Dedifferentiated amniotic fluid mesenchymal stem cell (primary cell): ENCODE measurements around the gene VAV3.
"Not testable (repeated sequence)": the region's sequence is repeated elsewhere in the genome, so short reads cannot be mapped to it uniquely, and the experiment has no call there.

Source experiments
- DNase-seq: peaks from one replicate; pipeline ENCODE4 v3.0.0-alpha.2; 2016; ENCODE audit errors: extremely low spot score

VAV3 gene

DNA sequence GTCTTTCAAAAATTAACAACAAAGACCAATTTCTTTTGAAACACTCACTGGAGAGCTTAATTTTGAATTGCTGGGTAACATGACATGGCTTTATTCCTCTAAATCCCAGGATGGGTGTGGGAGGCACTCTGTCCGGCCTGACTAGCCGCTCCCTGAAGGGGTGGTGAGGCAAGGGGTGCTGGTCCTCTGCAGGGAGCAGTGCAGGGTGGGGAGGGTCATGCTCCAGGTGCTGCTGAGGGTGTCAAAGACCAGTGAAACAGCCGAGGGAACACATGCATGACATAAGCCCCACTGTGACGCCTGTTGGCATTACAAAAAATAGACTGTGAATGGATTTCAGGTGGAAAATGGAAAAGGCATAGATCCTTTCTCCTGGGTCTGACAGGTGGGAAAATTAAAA, 223.7 kb downstream of the VAV3 start:
- DNase-seq: peak; percentile 14

DNA sequence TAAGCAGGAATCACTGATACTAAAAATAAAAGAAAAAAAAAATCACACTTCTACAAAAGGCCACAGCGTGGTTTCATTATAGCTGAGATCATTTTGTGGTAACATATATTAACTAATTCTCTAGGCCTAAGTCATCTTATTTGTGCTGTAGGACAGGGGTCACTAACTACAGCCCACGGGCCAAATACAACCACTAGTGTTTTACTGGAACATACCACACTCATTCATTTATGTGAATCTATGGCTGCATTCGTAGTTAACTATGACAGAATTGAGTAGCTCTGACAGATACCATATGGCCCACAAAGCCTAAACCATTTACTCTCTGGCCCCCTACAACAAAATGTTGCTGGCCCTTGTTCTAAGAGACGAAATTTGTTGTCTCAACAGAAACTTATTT, 224.4 kb downstream of the VAV3 start:
- peak; percentile 26 for DNase-seq

DNA sequence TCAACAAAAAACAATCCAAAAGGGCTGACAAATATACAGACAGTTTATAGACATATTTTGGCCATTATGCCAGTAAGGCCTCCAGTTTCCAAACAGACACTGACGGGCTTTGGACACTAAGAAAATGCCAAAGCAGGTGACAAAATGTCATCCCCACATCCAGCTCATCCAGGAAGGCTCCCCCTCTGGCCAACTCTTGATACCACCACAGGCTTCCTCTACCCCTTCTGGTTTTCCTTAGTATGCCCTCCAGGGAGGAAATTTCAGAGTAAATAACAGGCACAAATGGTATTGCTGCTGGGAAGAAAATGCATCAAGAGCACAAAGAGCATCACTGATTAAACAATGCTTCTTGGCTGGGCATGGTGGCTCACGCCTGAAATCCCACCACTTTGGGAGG, 225.3 kb downstream of the VAV3 start:
- peak; percentile 6 for DNase-seq

DNA sequence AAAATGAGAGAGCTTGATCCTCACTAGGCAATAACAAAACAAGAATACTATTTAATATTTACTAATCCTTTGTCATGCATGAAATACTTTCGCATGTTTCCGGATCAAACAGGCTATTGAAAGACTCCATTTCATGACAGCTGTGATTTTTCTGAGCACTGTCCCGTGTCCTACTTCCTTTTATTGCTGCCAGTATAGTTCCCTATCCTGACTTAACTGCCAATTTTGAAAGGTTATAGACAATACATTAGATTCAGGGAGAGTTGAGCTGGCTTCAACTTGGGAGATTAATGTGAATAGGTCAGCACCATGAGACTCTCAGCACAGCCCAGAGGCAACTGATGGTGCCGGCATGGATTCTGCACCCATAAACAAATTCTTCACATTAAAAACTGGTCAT, 225.8 kb downstream of the VAV3 start:
- DNase-seq: no peak

DNA sequence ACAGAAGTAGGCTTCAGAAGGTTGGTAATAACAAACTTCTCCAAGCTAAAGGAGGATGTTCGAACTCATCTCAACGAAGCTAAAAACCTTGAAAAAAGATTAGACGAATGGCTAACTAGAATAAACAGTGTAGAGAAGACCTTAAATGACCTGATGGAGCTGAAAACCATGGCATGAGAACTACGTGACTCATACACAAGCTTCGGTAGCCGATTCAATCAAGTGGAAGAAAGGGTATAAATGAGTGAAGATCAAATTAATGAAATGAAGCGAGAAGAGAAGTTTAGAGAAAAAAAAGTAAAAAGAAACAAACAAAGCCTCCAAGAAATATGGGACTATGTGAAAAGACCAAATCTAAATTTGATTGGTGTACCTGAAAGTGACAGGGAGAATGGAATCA, 231.6 kb downstream of the VAV3 start:
- not testable (repeated sequence) for DNase-seq

DNA sequence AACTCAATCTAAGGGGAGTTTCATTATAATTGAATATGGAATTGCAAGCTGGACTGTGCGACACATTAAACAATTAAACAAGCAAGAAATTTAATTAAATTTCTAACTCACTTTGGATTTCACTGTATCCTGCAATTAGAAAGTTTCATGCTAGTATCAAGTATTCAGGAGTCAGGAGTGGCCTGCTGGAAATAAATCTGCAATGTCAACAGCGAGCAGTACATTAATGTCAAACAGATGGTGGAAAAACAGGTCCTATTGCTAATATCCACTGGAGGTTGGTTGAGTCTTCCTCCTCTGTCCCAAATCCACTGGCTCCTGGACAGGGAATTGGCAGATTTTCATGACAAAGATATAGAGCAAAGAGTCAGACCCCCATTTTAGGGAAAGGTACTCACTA, 237.1 kb downstream of the VAV3 start:
- DNase-seq: no peak

DNA sequence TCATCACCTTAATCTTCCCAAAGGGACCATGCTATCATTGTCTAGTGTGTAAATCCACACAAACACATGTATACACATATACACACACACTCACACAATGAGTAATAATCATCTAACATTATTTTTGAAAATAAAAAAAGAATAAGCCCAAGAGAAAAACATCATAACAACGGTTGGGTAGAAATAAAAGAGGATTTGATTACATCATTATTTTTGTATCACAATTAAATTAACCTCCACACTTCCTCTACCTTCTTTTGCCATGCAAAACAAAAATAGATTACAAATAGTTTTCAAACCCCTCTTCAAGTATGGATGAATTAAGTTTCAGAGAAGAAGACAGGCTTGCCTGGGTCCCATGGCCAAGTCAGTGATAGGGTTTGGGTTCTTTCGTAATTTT, 238.1 kb downstream of the VAV3 start:
- no peak for DNase-seq

DNA sequence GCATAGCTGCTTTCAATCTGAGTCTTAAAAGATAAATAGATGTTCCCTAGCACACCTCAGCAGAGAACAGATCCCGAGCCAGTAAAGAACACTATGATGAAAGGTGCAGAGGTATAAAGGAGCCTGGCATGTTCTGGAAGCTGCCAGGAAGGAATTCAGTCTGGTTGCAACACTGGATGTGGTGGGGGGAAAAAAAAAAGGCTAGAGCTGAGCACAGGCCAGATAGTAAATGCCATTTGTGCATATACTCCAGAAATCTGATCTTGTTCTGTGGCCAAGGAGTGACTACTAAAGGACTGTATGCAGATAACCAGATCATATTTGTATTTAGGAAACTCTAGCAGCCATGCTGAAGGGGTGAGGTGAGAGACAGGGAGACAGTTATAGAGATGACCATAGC, 240.3 kb downstream of the VAV3 start:
- DNase-seq: peak; percentile 59

DNA sequence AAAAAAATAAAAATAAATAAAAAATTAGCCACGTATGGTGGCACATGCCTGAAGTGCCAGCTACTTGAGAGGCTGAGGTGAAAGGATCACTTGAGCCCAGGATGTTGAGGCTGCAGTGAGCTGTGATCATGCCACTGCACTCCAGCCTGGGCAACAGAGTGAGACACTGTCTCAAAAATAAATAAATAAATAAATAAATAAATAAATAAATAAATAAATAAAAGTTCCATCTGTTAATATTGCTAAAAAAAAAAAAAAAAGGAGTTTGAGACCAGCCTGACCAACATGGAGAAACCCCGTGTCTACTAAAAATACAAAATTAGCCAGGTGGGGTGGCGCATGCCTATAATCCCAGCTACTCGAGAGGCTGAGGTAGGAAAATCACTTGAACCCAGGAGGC, 244.8 kb downstream of the VAV3 start:
- DNase-seq: not testable (repeated sequence)

DNA sequence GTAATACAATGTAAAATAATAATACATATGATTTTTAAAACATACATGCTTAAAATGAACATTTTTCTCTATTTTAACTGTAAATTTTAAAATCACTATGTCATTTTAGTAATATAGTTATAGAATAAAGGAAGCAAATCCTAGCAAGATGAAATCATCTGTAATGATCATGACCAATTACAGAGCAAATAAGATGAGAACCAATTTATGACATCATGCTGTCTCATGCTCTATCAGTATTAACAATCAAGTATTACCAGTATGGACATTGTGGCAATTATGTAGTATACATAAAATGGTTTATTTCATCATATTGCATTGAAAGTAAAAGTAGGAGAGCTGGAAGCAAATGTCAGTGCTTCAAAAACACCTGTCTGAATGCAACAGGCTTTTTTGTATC, 255.0 kb downstream of the VAV3 start:
- DNase-seq: no peak

DNA sequence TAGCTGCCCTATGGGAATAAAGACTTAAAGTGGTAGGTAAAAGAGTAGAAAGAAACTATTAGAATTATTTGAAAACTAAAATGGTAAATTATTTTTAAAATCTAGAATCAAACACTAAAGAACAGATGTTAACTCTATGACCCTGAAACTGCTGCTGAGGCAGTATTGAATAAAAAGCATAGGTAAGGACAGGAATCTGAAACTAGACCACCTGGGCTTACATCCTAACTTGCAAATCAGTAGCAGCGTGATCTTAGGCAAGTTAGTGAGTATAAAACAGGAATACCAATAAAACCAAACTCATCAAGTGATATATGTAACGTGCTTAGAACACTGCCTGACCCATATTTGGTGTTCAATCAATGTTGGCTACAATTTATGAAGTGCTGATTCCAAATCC, 257.9 kb downstream of the VAV3 start:
- no peak for DNase-seq

DNA sequence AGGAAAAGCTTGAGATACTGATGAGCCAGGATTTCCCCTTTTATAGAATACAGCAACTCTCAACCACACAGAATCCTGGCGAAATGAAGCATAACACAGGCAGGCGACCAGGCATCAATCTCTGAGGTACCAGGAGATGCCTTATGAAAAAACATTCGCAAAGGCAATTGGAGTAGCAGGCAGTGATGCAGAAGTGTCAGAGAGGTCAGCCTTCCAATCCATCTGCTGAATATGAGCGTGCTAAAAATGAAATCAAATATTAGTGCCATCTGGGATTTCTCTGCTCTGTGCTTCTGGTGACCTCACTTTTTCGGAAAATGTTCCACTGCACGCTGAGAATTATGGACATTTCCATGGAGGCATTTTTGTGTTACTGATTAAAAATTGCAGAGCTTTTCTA, 258.8 kb downstream of the VAV3 start:
- DNase-seq: no peak

DNA sequence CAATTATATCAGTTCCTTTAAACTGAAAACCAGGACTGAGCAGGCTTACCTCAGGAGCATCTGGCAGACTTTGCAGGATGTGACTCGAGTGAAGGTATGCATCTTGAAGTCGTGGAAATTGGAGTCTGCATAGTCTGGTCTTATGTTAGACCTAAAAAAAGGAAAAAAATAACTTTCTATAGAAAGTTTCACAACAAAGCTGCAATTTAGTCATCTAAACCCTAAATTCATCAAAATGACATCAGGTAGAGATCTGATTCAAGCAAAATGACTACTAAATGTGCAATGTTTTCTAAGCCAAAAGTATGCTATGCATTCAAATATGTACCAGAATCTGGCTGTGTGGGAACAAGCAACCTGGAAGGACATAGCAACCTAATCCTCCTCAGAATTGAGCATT, 260.1 kb downstream of the VAV3 start:
- peak; percentile 50 for DNase-seq

DNA sequence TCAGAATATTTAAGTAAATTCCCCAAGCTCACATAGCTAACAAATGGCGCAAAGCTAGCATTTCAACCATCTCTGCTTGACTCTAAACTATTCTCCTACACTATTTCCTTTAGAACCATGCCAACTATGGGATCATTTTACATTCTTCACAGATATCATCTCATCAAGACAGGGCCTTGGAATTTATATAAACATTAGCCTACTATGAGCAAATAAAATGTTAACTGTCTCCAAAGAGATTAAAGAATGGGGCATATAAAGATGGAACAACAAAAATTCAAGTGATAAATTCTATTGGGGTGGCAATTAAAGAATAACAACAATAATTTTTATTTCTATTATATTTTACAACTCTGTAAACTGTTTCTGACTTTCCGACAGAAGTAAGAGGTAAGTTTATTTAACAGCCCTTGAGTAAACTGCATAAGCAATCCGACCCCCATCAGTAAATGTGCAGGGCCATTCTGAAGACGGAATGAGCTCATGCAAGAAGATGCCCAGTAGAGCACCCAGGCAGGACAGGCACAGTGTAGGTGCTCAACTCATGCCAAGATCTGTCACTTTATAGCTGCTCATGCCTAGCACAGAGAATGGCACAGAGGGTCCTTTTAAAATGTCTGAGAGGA, 261.9 kb downstream of the VAV3 start:
- peak; percentile 92 for DNase-seq

DNA sequence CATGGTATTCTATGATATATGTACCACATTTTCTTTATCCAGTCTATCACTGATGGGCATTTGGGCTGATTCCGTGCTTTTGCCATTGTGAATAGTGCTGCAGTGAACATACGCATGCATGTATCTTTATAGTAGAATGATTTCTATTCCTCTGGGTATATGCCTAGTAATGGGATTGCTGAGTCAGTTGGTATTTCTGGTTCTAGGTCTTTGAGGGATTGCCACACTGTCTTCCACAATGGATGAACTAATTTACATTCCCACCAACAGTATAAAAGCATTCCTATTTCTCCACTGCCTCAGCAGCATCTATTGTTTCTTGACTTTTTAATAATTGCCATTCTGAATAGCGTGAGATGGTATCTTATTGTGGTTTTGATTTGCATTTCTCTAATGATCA, 264.3 kb downstream of the VAV3 start:
- not testable (repeated sequence) for DNase-seq

DNA sequence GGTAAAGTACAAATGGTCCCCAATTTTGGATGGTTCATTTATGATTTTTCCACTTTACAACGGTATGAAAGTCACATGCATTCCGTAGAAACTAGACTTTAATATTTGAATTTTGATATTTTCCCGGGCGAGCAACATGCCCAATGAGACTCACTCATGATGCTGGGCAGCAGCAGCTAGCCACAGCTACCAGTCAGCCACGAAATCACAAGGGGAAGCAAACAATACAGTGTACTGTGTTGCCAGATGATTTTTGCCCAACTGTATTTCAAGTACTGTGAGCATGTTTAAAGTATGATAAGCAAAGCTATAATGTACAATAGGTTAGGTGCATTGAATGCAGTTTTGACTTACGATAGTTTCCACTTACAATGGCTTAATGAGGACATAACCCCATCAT, 266.8 kb downstream of the VAV3 start:
- DNase-seq: no peak

DNA sequence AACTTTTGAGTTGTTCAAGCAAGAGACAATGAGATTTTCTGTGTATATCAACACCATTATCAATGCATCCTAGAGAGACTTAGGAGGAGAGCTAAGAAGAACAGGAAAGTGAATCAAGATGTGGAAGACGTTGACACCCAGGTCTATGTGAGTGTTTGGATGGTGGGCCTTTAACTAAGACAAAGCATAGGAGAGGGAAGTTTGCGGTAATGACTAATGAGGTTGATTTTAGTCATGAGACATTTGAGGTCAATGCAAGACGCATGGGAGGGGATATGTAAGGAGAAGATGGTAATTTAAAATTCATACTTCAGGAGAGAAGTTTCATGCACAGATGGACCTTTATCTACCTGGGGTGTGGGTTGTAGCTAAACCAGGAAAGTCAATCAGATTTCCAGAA, 269.6 kb downstream of the VAV3 start:
- DNase-seq: no peak

DNA sequence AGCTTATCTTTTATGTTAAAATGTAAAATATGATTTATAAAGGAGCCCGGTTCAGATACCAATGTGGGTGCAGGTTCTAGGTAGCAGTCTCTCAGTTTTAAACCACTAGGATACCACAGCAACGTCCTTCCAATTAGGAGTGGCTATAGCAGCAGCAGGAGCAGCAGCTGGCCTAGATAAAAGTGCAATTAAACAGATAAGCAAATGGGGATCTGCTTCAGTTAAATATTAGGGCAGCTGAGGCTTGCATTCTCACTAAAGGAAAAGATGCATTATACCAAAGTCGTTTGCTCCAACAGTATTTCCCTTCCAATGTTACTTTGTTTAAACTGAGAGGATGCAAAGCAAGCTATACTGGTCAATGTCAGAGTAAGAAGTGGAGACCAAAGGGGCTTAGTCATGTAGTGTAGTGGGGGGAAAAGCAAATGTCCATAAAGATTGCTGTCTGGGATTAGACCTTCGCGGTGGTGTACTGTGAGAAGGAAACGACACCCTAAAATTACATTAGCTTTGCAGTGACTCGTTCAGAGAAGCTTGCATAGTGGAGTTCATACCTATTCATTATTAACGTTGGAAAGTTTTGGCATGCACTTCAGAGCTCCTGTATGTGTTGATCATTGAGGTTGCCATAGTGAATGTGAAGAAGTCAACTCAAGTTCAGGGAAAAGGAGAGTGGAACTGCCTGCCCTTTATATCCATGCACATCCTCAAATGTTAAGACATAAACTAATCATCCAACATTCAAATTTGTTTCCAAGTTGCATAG, 272.2 kb downstream of the VAV3 start:
- no peak for DNase-seq

DNA sequence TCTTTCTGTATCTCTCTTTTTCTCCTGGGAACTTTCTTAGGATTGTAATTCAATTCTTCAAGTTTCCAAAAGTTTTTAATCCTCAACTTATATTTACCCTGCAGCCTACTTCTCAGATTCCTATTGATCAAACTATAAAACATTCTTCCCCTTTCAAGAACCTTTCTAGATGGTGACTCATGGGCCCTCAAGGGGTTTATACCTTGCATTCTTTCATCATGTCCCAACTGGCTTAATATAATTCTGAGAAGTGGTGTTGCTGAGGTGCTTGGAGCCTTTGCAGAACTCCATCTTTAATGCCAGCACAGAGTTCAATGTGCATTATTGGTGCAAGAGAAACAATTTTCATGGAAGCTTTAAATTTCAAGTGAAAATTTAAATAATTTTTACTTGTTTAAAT, 273.4 kb downstream of the VAV3 start:
- no peak for DNase-seq

DNA sequence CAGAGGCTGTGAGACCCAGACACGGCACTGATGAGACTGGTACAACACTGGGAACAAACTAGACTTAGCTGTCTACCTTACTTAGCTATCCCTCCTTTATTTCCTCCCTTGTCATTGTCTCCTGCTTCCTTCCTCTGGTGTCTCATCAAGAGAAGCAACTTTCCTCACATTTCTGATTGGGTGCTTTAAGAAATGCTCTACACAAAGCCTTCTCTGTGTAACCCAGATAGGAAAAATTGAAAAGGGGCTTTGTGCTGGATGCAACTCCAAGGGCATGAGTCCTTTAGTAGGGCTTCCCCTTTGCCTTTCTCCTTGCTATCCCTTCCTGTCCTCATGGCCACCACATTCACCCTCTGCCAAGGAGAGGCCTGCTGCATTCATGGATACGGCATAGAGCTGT, 274.5 kb downstream of the VAV3 start:
- DNase-seq: no peak

DNA sequence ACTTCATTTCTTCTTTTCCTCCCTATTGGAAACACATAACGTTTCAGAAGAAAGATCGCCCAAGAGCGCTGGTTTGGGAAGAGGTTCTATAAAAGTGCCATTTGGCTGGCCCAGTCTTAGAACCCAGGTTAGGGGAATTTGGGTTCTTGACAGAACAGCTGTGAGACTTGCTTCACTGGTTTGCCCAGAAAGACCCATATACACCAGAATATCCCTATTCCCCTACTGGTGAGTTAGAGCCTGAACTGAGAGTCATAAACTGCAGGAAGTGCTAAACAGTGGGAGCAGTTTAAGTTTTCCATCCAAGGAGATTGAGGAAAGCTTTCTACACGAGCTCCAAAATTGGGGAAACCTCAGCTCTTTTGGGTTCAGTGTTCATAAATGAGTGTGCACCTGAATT, 275.2 kb downstream of the VAV3 start:
- no peak for DNase-seq

DNA sequence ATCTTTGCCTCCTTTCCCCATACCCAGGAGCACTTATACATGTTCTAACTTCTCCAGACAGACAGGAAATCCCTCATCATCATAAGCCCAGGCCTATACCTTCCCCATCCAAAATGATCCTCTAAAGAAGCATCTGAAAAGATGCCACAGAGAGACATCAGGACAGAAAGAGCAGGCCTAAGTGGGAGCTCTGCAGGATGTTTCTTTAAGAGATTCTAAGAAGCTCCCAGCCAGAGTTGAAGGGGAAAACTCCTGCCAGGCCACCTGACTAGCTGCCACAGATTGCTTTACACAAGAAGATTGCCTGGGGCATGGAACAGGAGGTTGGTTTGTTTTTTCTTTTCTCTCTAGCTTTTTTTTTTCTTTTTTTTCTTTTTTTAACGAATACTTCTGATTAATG, 275.8 kb downstream of the VAV3 start:
- peak; percentile 51 for DNase-seq

DNA sequence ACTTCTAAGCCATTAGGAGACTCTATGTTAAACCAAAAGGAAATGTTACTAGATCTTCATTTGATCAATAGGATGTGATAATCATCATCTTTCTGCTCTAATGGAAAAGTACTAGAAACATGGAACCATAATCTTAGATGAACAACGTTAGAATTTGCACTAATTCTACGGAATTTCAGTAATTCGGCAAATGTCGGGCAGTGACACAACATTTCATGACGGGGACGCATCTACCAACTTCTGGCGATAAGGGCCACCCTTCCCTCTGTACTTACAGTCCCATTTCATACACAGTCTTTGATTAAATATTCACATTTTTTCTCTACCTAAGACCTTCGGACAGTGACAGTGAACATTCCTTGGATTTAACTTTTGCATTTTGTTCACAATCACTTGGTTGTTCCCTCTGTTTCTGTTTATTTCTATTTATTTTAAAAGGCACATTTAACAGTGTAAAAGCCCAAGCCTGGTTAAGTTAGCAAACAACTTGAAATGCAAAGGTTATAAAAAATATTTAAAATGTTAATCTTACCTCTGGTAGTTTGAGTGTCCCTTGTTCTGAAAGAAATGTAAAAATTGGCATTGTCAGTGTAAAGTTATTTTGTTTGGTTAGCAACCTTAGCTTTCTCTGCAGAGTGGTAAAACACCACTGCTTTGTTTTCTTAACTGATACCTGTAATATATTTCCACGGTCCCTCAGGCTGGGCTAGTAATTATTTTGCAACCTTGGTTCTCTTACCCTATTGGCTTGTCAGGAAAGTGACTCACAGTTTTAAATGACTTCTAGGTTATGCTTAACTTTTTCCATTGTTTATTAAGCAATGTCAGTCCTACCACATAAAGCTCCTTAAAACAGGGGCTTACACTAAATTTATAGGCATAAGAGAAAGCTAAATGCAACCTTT, 276.9 kb downstream of the VAV3 start:
- DNase-seq: peak; percentile 40
